KMS-11 (cell line): ENCODE measurements around the gene TP63.

Source experiments
- H2AFZ ChIP-seq: fragments of 200-600 bp; sonication (generic); 2 replicates; pipeline ENCODE4 v1.6.1; 2016; ENCODE audit warnings: antibody characterized with exemption, mixed run types, low read depth
- H3K27ac ChIP-seq: fragments of 200-600 bp; sonication (generic); 2 replicates; pipeline ENCODE4 v1.6.1; 2016; ENCODE audit warnings: mild to moderate bottlenecking, mixed run types
- H3K27me3 ChIP-seq: fragments of 200-600 bp; sonication (generic); 2 replicates; pipeline ENCODE4 v1.6.1; 2017; ENCODE audit warnings: mild to moderate bottlenecking, low read depth, mixed run types, moderate library complexity; ENCODE audit not compliant: insufficient read depth
- H3K36me3 ChIP-seq: fragments of 200-600 bp; sonication (generic); 2 replicates; pipeline ENCODE4 v1.6.1; 2017; ENCODE audit warnings: mild to moderate bottlenecking, mixed run types; ENCODE audit not compliant: insufficient read depth
- H3K4me1 ChIP-seq: fragments of 200-600 bp; sonication (generic); 2 replicates; pipeline ENCODE4 v1.6.1; 2016; ENCODE audit warnings: mild to moderate bottlenecking, low read depth, mixed run types; ENCODE audit not compliant: poor library complexity, severe bottlenecking
- H3K4me2 ChIP-seq: fragments of 200-600 bp; sonication (generic); 2 replicates; pipeline ENCODE4 v1.7.0; 2016; ENCODE audit warnings: mild to moderate bottlenecking, mixed run types
- H3K4me3 ChIP-seq: fragments of 200-600 bp; sonication (generic); IDR thresholded peaks from 2 replicates; pipeline ENCODE4 v1.6.1; 2017; ENCODE audit warnings: low read depth, low read length, mixed read lengths; ENCODE audit not compliant: insufficient read depth
- H3K79me2 ChIP-seq: fragments of 200-600 bp; sonication (generic); 2 replicates; pipeline ENCODE4 v1.6.1; 2016; ENCODE audit warnings: low read depth, mixed run types; ENCODE audit not compliant: insufficient read depth
- H3K9ac ChIP-seq: fragments of 200-600 bp; sonication (generic); 2 replicates; pipeline ENCODE4 v1.6.1; 2016; ENCODE audit warnings: mild to moderate bottlenecking, mixed run types
- H4K20me1 ChIP-seq: fragments of 200-600 bp; sonication (generic); 2 replicates; pipeline ENCODE4 v1.6.1; 2016; ENCODE audit warnings: mild to moderate bottlenecking, mixed run types; ENCODE audit not compliant: insufficient read depth
- CTCF ChIP-seq: fragments of 200-600 bp; sonication (generic); conservative IDR thresholded peaks from 2 replicates; pipeline ENCODE4 v1.6.1; 2017; ENCODE audit warnings: low read depth, mild to moderate bottlenecking, antibody characterized with exemption, low read length, moderate library complexity, mixed read lengths

The TP63 gene

GRCh38 chr3:189803254-189803653 lies 172.1 kb downstream of the TP63 start:
- Histone ChIP-seq H3K4me2 (no peak overlapping the region), H4K20me1 (no peaks in the 10 kb centered on the region), H3K27me3 (no peaks in the 10 kb centered on the region), H3K9ac (no peak overlapping the region), H3K4me1 (no peaks in the 10 kb centered on the region), H3K79me2 (no peaks in the 10 kb centered on the region), H3K27ac (no peak overlapping the region), H2AFZ (no peak overlapping the region), H3K36me3 (no peaks in the 10 kb centered on the region), H3K4me3 (no peak overlapping the region)
- no peak for TF ChIP-seq CTCF

- no peak overlapping the region for H3K27ac ChIP-seq
- H3K4me2 ChIP-seq, result no peak overlapping the region
- H3K9ac ChIP-seq, result no peak overlapping the region
- no peaks in the 10 kb centered on the region for H3K36me3 ChIP-seq
- H3K79me2 ChIP-seq, result no peaks in the 10 kb centered on the region
- no peak for TF ChIP-seq CTCF
- H3K4me1 ChIP-seq, result no peaks in the 10 kb centered on the region
- H4K20me1 ChIP-seq, result no peaks in the 10 kb centered on the region
- no peak overlapping the region for H3K4me3 ChIP-seq
- H3K27me3 ChIP-seq, result no peaks in the 10 kb centered on the region
- H2AFZ ChIP-seq, result no peak overlapping the region
Measured at GRCh38 chr3:189805375-189806067, 174.3 kb downstream of the TP63 start.

- H3K79me2 ChIP-seq, result no peaks in the 10 kb centered on the region
- no peak overlapping the region for H3K9ac ChIP-seq
- H3K27me3 ChIP-seq, result no peaks in the 10 kb centered on the region
- H3K27ac ChIP-seq, result no peak overlapping the region
- H3K4me1 ChIP-seq, result no peaks in the 10 kb centered on the region
- H3K36me3 ChIP-seq, result no peaks in the 10 kb centered on the region
- H2AFZ ChIP-seq, result no peak overlapping the region
- no peak for TF ChIP-seq CTCF
- no peak overlapping the region for H3K4me2 ChIP-seq
- no peaks in the 10 kb centered on the region for H4K20me1 ChIP-seq
- no peak overlapping the region for H3K4me3 ChIP-seq
Measured at GRCh38 chr3:189806171-189806951, 175.2 kb downstream of the TP63 start.

- Histone ChIP-seq H4K20me1 (no peaks in the 10 kb centered on the region), H3K4me2 (no peak overlapping the region), H2AFZ (no peak overlapping the region), H3K27ac (no peak overlapping the region), H3K4me1 (no peaks in the 10 kb centered on the region), H3K27me3 (no peaks in the 10 kb centered on the region), H3K9ac (no peak overlapping the region), H3K4me3 (no peak overlapping the region), H3K79me2 (no peaks in the 10 kb centered on the region), H3K36me3 (no peaks in the 10 kb centered on the region)
- no peak for TF ChIP-seq CTCF
Measured at GRCh38 chr3:189808246-189809007, 177.2 kb downstream of the TP63 start.
